SK-N-SH treated with all-trans-retinoic acid at 6 μM for 48 hours (cell line): ENCODE results near the gene CHST6.

Experiments
- CSDC2 ChIP-seq: fragments of 250-450 bp; sonication (Bioruptor Pico); IDR thresholded peaks from 2 replicates; pipeline ENCODE4 v1.5.0; 2020; ENCODE audit warnings: mild to moderate bottlenecking, moderate library complexity
- ESRRG ChIP-seq: fragments of 250-450 bp; sonication (Bioruptor Pico); IDR thresholded peaks from 2 replicates; pipeline ENCODE4 v1.6.1; 2021; ENCODE audit warnings: mild to moderate bottlenecking
- RARB ChIP-seq: fragments of 250-450 bp; sonication (Bioruptor Pico); IDR thresholded peaks from 2 replicates; pipeline ENCODE4 v1.8.0; 2021; ENCODE audit warnings: mild to moderate bottlenecking, moderate library complexity

DNA sequence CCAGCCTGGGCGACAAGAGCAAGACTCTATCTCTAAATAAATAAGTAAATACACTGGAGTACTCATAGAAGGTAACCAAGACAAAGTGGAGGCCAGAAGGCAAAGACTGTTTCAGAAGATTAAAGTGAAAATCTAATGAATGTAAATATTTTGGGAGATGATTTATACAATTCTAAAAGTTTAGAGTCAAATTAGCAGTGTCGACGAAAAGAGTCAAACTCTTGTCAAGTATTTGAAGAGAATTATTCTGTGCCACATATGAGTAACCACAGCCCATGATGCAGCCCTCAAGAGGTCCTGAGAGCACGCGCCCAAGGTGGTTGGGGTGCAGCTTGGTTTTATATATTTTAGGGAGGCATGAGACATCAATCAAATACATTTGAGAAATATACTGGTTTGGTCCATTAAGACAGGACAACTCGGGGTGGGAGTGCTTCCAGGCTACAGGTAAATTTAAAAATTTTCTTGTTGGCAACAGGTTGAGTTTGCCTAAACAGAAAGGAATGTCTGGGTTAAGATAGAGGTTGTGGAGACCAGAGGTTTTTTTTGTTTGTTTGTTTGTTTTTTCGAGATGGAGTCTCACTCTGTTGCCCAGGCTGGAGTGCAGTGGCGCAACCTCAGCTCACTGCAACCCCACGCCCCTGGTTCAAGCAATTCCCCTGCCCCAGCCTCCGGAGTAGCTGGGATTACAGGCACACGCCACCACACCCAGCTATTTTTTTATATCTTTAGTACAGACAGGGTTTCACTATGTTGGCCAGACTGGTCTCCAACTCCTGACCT lies 65.4 kb downstream of the CHST6 start:
- TF ChIP-seq RARB (CRISPR knock-in tag) (no peak), ESRRG (CRISPR knock-in tag) (no peak), CSDC2 (CRISPR knock-in tag) (no peak)
